ENCODE results near the gene NLN.

NLN gene

GRCh38 chr5:65808818-65809217 lies 86.8 kb downstream of the NLN start:
- no peak for DNase-seq (ENCODE audit: low read depth in 2 of 2)

GRCh38 chr5:65809817-65810531 lies 88.0 kb downstream of the NLN start:
- no peak for DNase-seq (ENCODE audit: low read depth in 2 of 2)

DNA sequence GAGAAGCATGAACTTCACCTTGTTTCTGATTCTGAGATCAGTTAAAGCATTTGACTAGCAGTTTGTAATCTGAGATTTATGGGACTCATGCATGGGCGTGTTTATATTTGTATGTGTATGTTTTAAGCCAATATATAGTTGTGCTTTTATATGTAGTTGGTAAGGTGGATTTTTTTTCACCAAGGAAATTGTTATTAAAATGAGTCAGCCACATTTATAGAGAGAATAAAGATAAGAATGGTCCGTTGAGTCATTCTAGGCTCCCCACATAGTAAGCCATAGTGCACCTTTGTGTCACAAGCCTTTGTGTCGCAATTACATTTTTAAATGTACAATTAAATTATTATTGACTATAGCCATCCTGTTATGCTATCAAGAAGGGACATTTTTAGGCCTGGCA lies 89.0 kb downstream of the NLN start:
- no peak for DNase-seq (ENCODE audit: low read depth in 2 of 2)

- DNase-seq (ENCODE audit: low read depth in 2 of 2) = no peak
Measured at GRCh38 chr5:65811885-65812284, 89.9 kb downstream of the NLN start.

DNA sequence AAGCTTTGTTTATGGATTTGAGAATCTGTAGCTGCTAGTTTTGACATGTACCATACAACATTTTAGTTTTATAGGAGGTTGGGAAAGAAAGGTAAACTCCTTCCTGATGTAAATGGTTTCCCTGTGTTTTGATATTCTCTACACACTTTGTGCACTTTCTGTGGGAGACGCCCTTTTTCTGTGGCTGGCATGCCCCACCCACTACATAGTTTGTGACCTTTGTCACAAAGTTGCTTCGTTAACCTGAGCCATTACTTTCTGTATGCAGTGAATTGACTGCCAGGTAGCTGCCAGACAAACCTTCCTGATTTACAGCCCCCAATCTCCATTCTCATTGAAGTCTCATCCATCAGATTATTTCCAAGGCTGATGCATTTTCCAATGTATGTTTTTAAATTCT lies 90.6 kb downstream of the NLN start:
- no peak for DNase-seq (ENCODE audit: low read depth in 2 of 2)

- DNase-seq (ENCODE audit: low read depth in 2 of 2) = no peak
Measured at GRCh38 chr5:65813174-65813573, 91.2 kb downstream of the NLN start.

- no peak for DNase-seq (ENCODE audit: low read depth in 2 of 2)
Measured at GRCh38 chr5:65815161-65815560, 93.2 kb downstream of the NLN start.

GRCh38 chr5:65816729-65817128 lies 94.7 kb downstream of the NLN start:
- DNase-seq (ENCODE audit: low read depth in 2 of 2) = no peak

DNA sequence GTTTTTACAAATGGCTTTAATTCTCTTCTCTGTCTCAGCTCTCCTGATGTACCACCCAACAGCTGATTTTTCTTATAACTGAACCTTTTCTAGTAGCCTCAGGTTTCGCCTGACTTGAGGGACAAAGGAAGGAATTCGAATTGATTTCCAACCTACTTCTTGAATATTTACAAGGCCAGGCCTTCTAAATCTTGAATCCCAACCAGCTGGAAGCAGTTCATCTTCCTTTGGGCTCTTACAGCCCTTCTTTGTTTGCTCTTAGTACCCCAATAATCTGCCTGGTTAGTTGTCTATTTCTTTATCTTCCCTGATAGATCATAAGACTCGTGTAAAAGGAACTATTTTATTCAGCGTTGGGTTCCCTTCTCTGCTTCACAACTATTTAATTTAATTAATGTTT lies 95.9 kb downstream of the NLN start:
- DNase-seq (ENCODE audit: low read depth in 2 of 2) = no peak

- DNase-seq (ENCODE audit: low read depth in 2 of 2) = no peak
Measured at GRCh38 chr5:65818592-65818991, 96.6 kb downstream of the NLN start.

DNA sequence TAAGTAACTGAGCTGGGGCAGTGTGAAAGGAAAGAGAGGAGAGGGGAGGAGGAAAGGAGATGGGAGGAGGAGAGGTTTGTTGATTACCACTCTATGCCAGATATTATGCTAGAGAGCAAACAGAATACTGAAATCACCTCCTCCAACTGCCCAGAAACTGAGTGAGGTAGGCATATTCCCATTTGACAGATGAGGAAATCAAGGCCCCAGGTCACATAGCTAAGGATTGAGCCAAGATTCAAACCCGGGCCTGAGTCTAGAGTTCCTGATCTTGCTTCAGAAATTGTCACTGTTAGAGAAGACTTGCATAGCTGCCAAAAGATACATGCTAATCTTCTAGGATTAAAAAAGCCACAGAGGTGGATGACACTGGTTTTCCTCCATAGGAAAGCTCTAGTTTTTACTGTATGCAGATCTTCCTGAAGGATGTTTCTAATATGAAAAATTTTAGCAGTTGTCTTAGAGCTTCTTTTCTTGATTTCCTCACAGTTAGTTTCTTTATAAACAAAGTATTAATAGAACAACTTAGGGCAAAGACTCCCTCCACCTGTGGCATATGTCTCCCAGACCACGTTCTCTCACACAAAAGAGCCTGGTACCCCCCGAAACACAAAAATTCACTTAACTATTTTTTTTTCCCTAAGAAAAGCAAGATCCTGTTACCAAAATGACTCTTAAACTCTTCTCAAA lies 97.4 kb downstream of the NLN start:
- DNase-seq (ENCODE audit: low read depth in 2 of 2) = no peak

- no peak for DNase-seq (ENCODE audit: low read depth in 2 of 2)
Measured at GRCh38 chr5:65819905-65820240, 97.9 kb downstream of the NLN start.

DNA sequence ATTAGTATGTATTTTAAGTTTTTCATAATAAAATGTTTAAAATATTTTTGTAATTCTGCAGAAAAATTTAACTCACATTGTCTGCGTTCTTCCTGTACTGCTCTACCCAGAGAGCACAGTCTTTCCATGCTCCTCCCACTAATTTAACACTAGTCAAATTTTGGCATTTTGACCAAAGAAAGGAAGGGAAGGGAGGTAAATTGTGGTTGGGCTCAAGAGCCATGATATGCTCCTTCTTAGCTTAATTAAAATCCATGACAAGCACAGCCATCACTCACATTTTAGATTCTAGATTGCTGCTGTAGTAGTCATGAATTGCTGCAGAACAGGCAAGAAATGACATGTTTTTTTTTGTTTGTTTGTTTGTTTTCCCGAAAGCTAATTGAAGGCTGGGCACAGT lies 98.4 kb downstream of the NLN start:
- DNase-seq (ENCODE audit: low read depth in 2 of 2) = no peak

GRCh38 chr5:65821966-65822365 lies 100.0 kb downstream of the NLN start:
- DNase-seq (ENCODE audit: low read depth in 2 of 2) = no peak

DNA sequence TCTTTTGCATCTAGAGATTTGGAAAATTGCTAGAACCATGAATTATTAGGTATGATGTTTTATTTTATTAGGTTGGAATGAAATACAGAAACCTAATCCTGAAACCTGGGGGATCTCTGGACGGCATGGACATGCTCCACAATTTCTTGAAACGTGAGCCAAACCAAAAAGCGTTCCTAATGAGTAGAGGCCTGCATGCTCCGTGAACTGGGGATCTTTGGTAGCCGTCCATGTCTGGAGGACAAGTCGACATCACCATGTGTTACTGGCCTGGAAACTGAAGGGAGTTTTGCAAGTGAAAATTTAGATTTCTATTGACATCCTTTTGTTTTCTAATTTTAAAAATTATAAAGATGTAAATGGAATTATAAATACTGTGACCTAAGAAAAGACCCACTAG lies 100.7 kb downstream of the NLN start:
- DNase-seq (ENCODE audit: low read depth in 2 of 2) = no peak

- DNase-seq (ENCODE audit: low read depth in 2 of 2) = no peak
Measured at GRCh38 chr5:65823204-65823603, 101.2 kb downstream of the NLN start.

DNA sequence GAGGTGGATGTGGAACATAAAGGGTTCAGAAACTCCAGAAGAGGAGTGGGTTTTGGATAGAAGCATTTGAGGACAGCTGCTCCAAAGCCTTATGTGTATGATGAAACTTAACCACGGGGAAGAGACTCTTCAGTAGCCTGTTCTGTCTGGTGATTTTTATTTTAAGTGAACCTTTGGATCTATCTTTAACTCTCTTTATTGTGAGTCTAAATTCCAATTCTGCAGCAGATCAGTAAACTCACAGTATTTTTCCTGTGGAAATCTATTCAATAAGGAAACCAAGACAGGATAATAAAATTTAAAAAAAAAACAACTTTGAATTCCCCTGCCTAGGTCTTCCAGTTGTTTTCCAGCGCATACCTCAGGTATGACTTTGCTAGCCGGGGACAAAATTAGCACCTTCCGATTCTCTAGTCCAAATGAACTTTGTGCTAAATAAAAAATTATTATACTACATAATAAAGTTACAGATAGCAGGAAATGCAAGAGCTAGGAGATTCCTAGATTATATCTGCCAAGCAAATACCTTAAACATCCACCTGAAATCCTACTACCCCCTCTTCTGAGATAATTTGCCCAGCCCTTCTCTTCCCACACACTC lies 101.9 kb downstream of the NLN start:
- no peak for DNase-seq (ENCODE audit: low read depth in 2 of 2)

GRCh38 chr5:65825408-65826328 lies 103.7 kb downstream of the NLN start:
- DNase-seq (ENCODE audit: low read depth in 2 of 2) = no peak

GRCh38 chr5:65828022-65828896 lies 106.3 kb downstream of the NLN start:
- no peak for DNase-seq (ENCODE audit: low read depth in 2 of 2)

DNA sequence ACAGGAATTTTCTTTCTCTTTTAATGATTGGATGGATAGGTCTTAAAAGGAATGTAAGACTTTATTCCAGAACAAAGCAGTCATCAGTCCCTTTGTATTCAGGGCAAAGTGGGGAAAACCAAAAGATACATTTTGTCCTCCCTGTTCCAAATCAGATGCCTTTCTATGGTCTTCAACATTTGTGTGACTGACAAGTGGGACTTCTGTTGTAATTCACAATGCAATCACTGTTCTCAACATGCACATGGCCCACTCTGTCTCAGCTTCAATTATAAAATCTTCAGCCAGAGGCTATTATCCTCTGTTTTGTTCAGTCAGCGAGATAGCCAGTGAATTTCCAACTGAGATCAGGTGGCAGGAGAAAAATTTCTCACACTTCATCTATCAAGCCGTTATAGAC lies 108.9 kb downstream of the NLN start:
- no peak for DNase-seq (ENCODE audit: low read depth in 2 of 2)

DNA sequence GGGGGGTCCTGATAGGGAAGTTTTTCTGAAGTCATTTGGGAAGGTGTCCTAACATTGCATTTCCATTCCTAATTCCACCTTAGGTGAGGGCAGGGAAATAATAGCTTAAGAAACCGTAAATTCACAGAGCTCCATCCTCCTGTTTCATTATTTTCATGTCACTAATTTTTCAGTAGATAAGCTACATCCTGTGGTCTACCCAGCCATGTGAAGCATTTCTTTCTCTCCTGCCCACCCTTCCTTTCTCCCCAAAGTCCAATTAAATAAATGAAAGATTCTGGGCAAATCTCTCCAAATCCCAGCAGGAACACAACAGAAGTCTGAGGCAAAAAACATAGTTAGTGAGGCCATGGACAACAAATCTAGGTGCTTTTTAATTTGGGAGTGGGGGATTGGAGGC lies 109.3 kb downstream of the NLN start:
- no peak for DNase-seq (ENCODE audit: low read depth in 2 of 2)

All from activated CD4-positive, alpha-beta T cell treated with anti-CD3 and anti-CD28 coated beads for 24 hours (primary cell).